Neural progenitor cell (in vitro differentiated cells): Measurements from ENCODE around the gene C21orf58. TPM values are rescaled to one million over a fixed set of nuclear protein-coding genes. Genes with fewer than 3 reads are reported as not detected.

ENCODE experiments used
- DNase-seq: peaks from one replicate; pipeline ENCODE4 v3.0.0-alpha.2; 2016; ENCODE audit warnings: low spot score
- H2AFZ ChIP-seq: fragments of 200-600 bp; sonication (generic); replicated peaks from 2 replicates; pipeline ENCODE4 v1.6.1; 2016; ENCODE audit warnings: antibody characterized with exemption
- H3F3A ChIP-seq: fragments of 200-600 bp; sonication (generic); 2 replicates; pipeline ENCODE4 v1.6.1; 2016; ENCODE audit warnings: antibody characterized with exemption, low read depth
- H3K27ac ChIP-seq: fragments of 200-600 bp; sonication (generic); 2 replicates; pipeline ENCODE4 v1.5.1; 2016; ENCODE audit warnings: mild to moderate bottlenecking
- H3K27me3 ChIP-seq: fragments of 200-600 bp; sonication (generic); 2 replicates; pipeline ENCODE4 v1.6.1; 2016; ENCODE audit warnings: mild to moderate bottlenecking, moderate library complexity
- H3K36me3 ChIP-seq: fragments of 200-600 bp; sonication (generic); 2 replicates; pipeline ENCODE4 v1.5.1; 2016
- H3K4me1 ChIP-seq: fragments of 200-600 bp; sonication (generic); 2 replicates; pipeline ENCODE4 v1.6.1; 2016; ENCODE audit warnings: mixed run types
- H3K4me2 ChIP-seq: fragments of 200-600 bp; sonication (generic); 2 replicates; pipeline ENCODE4 v1.6.1; 2016
- H3K4me3 ChIP-seq: fragments of 200-600 bp; sonication (generic); 2 replicates; pipeline ENCODE4 v1.5.1; 2016
- H3K79me2 ChIP-seq: fragments of 200-600 bp; sonication (generic); 2 replicates; pipeline ENCODE4 v1.6.1; 2016; ENCODE audit warnings: low read depth
- H3K9ac ChIP-seq: fragments of 200-600 bp; sonication (generic); 2 replicates; pipeline ENCODE4 v1.6.1; 2016
- H3K9me3 ChIP-seq: fragments of 200-600 bp; sonication (generic); 2 replicates; pipeline ENCODE4 v1.5.1; 2016; ENCODE audit warnings: low read depth
- H4K20me1 ChIP-seq: fragments of 200-600 bp; sonication (generic); 2 replicates; pipeline ENCODE4 v1.6.1; 2016; ENCODE audit warnings: low read depth
- H3K27ac Mint-ChIP-seq: 3 replicates; pipeline ENCODE4 v1.8.0; 2021; ENCODE audit warnings: mixed read lengths
- H3K27me3 Mint-ChIP-seq: 2 replicates; pipeline ENCODE4 v1.8.0; 2022; ENCODE audit warnings: low read depth, mild to moderate bottlenecking, inconsistent platforms, moderate library complexity, mixed read lengths; ENCODE audit not compliant: insufficient read depth
- H3K36me3 Mint-ChIP-seq: 3 replicates; pipeline ENCODE4 v1.8.0; 2021; ENCODE audit warnings: mixed read lengths
- H3K4me1 Mint-ChIP-seq: 3 replicates; pipeline ENCODE4 v1.8.0; 2021; ENCODE audit warnings: mixed read lengths
- H3K4me3 Mint-ChIP-seq: 3 replicates; pipeline ENCODE4 v1.8.0; 2021; ENCODE audit warnings: mild to moderate bottlenecking, moderate library complexity, mixed read lengths
- H3K9me3 Mint-ChIP-seq: 3 replicates; pipeline ENCODE4 v1.8.0; 2020; ENCODE audit warnings: mixed read lengths
- CTCF ChIP-seq: fragments of 200-600 bp; sonication (generic); IDR thresholded peaks from 2 replicates; pipeline ENCODE4 v1.5.1; 2017; ENCODE audit warnings: antibody characterized with exemption, mild to moderate bottlenecking
- EZH2 ChIP-seq: fragments of 200-600 bp; sonication (generic); IDR thresholded peaks from 2 replicates; pipeline ENCODE4 v1.6.1; 2017; ENCODE audit warnings: antibody characterized with exemption, mild to moderate bottlenecking, moderate library complexity
- EZH2phosphoT487 ChIP-seq: fragments of 200-600 bp; sonication (generic); IDR thresholded peaks from 2 replicates; pipeline ENCODE4 v1.6.1; 2017; ENCODE audit warnings: antibody characterized with exemption
- total RNA-seq: library from RNA; depleted of rRNA; stranded (reverse); fragments of >200 nt; gene quantifications from 2 replicates; pipeline ENCODE4 v1.2.3, GENCODE V29; 2015; ENCODE audit warnings: low replicate concordance

Gene C21orf58
- total RNA-seq, 1 donor from 2014 or later = 26.2 TPM

GRCh38 chr21:46289655-46290179 is 34.0 kb downstream of the C21orf58 start:
- H3K36me3 ChIP-seq = no peaks in the 10 kb centered on the region
- Mint-ChIP-seq H3K27ac (no peak overlapping the region), H3K9me3 (peaks cover 9% of the 10 kb centered on the region), H3K4me1 (peaks cover 23% of the 10 kb centered on the region), H3K4me3 (no peak overlapping the region), H3K36me3 (peaks cover 19% of the 10 kb centered on the region), H3K27me3 (no peaks in the 10 kb centered on the region)
- TF ChIP-seq EZH2 (no peak), CTCF (no peak), EZH2phosphoT487 (no peak)
- no peak overlapping the region for H3K4me3 ChIP-seq
- no peak for DNase-seq
- H3K4me2 ChIP-seq = no peak overlapping the region
- no peaks in the 10 kb centered on the region for H3K9me3 ChIP-seq
- H2AFZ ChIP-seq = no peak overlapping the region
- H3K9ac ChIP-seq = no peak overlapping the region
- H3K27ac ChIP-seq = no peak overlapping the region
- H3K79me2 ChIP-seq = peaks cover 45% of the 10 kb centered on the region
- H3F3A ChIP-seq = peaks cover 30% of the 10 kb centered on the region
- H4K20me1 ChIP-seq = peaks cover 8% of the 10 kb centered on the region
- H3K4me1 ChIP-seq = peaks cover 10% of the 10 kb centered on the region
- no peaks in the 10 kb centered on the region for H3K27me3 ChIP-seq

- peak overlapping the region; percentile 93 for H3K4me3 ChIP-seq
- peaks cover 26% of the 10 kb centered on the region for H4K20me1 ChIP-seq
- TF ChIP-seq EZH2phosphoT487 (no peak), EZH2 (no peak), CTCF (no peak)
- no peak for DNase-seq
- H3K9ac ChIP-seq = no peak overlapping the region
- H3K4me1 ChIP-seq = peaks cover 22% of the 10 kb centered on the region
- H3K4me3 Mint-ChIP-seq = peak overlapping the region; percentile 94
- H3K27me3 ChIP-seq = no peaks in the 10 kb centered on the region
- H3K4me2 ChIP-seq = peak overlapping the region; percentile 95
- H2AFZ ChIP-seq = no peak overlapping the region
- H3K27ac ChIP-seq = no peak overlapping the region
- H3K36me3 Mint-ChIP-seq = peaks cover 31% of the 10 kb centered on the region
- peaks cover 12% of the 10 kb centered on the region for H3K9me3 Mint-ChIP-seq
- H3K27ac Mint-ChIP-seq = no peak overlapping the region
- peaks cover 3% of the 10 kb centered on the region for H3K27me3 Mint-ChIP-seq
- no peaks in the 10 kb centered on the region for H3K9me3 ChIP-seq
- no peaks in the 10 kb centered on the region for H3K36me3 ChIP-seq
- peaks cover 30% of the 10 kb centered on the region for H3F3A ChIP-seq
- H3K79me2 ChIP-seq = peaks cover 66% of the 10 kb centered on the region
- peaks cover 36% of the 10 kb centered on the region for H3K4me1 Mint-ChIP-seq
Observed at GRCh38 chr21:46287541-46287940, 36.1 kb downstream of the C21orf58 start.

- Histone ChIP-seq H4K20me1 (peaks cover 26% of the 10 kb centered on the region), H3K4me3 (peak overlapping the region; percentile 93), H2AFZ (peak overlapping the region; percentile 92), H3K4me2 (peak overlapping the region; percentile 95), H3K4me1 (peaks cover 22% of the 10 kb centered on the region), H3K9me3 (no peaks in the 10 kb centered on the region), H3K79me2 (peaks cover 75% of the 10 kb centered on the region), H3F3A (peaks cover 30% of the 10 kb centered on the region), H3K36me3 (peaks cover 2% of the 10 kb centered on the region), H3K27ac (peak overlapping the region; percentile 95), H3K27me3 (no peaks in the 10 kb centered on the region), H3K9ac (peak overlapping the region; percentile 77)
- TF ChIP-seq CTCF = no peak
- no peak for TF ChIP-seq EZH2
- TF ChIP-seq EZH2phosphoT487 = no peak
- Mint-ChIP-seq H3K27ac (peak overlapping the region; percentile 84), H3K4me3 (peak overlapping the region; percentile 94), H3K36me3 (peaks cover 25% of the 10 kb centered on the region), H3K27me3 (peaks cover 3% of the 10 kb centered on the region), H3K9me3 (peaks cover 6% of the 10 kb centered on the region), H3K4me1 (peaks cover 36% of the 10 kb centered on the region)
- peak; percentile 21 for DNase-seq
Observed at GRCh38 chr21:46286648-46287002, 37.0 kb downstream of the C21orf58 start.
